Measurements from ENCODE around the gene ZNF697.
"Not testable (repeated sequence)": the region's sequence is repeated elsewhere in the genome, so short reads cannot be mapped to it uniquely, and the experiment has no call there.

Gene ZNF697

DNA sequence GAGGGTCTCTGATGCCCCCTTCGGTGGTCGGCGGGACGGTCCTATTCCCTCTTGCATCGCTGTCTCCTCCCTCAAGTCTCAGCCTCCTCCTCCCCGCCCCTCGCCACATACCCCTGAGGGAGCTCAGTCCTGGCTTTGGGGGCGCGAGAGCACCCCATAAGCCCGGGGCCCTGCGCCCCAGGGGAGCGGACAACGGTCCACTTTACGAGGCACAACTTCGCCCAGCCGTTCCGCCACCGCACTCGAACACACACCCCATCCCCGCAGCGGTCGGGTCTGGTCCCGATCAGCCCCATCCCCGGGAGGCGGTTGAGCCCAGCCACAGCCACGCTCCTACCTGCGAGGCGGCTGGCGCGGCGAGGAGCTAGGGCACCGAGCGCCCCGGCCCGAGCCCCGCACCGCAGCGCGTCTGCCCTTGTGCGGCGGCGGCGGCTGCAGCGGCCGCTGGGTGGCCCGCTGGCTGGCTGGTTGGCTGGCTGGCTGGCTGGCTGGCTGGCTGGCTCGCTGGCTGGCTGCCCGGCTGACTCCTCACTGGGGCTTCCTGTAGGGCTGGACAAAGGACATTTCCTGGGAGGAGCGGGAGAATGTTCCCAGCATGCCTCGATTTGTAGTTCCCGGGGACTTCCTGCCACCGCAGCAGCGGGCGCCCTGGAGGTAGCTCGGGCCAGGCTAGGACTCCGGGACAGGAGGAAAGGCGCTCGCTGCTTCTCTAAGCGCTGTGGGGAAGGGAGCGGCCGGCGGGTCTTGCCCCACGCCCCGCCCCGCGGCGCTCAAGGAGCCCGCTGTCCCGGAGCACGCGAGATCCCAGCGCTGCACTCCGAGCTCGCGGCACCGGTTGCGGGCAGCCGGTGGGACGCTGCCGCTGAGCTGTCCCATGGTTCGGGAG is at the start of gene ZNF697:
Gene ZNF697, minus strand, starts transcription at position 533 of the 886 bp plus-strand sequence. CDS start 22,166 bp downstream, outside the sequence.
- peak within 1 kb of the TSS; percentile 80 for H3K9ac ChIP-seq (ENCODE audit: low read depth, low read length)

DNA sequence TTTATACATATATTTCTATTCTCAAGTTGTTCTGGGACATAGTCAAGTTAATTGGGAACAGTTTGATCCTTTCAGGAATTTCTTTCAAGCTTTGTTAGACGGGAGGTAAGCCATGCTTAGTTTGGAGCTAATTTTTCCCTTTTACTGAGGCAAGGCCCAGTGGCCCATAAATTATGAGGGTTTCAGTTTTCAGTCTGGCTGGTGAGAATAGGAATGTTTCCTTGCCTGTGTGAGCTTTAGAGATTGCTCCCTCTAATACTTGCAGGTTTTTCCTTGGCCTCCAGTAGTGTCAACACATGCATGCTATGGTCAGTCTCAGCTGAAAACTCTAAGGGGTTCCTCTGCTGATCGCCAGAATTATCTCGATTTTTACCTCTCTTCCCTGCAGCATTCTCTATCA is 49.5 kb upstream of the ZNF697 start:
- H3K36me3 ChIP-seq (ENCODE audit: control insufficient read depth, insufficient read depth, low read length) = no peaks in the 10 kb centered on the region
- no peak overlapping the region for H3K4me3 ChIP-seq (ENCODE audit: low read depth, low read length)
- H3K9ac ChIP-seq (ENCODE audit: low read depth, low read length) = no peak overlapping the region
- H3K4me1 ChIP-seq (ENCODE audit: control insufficient read depth, insufficient read depth, low read length) = no peaks in the 10 kb centered on the region
- no peaks in the 10 kb centered on the region for H3K27me3 ChIP-seq (ENCODE audit: control insufficient read depth, insufficient read depth, low read length)
- H3K9me3 ChIP-seq (ENCODE audit: control insufficient read depth, insufficient read depth, low read length) = peaks cover 4% of the 10 kb centered on the region

More for the DNA sequence above, at the start of gene ZNF697:
- peak within 1 kb of the TSS; percentile 93 for H3K4me3 ChIP-seq (ENCODE audit: low read depth, low read length)
- peaks cover 19% of the 10 kb centered on the region for H3K4me1 ChIP-seq (ENCODE audit: control insufficient read depth, insufficient read depth, low read length)
- H3K9me3 ChIP-seq (ENCODE audit: control insufficient read depth, insufficient read depth, low read length) = no peaks in the 10 kb centered on the region
- no peaks in the 10 kb centered on the region for H3K36me3 ChIP-seq (ENCODE audit: control insufficient read depth, insufficient read depth, low read length)
- peaks cover 13% of the 10 kb centered on the region for H3K27me3 ChIP-seq (ENCODE audit: control insufficient read depth, insufficient read depth, low read length)

DNA sequence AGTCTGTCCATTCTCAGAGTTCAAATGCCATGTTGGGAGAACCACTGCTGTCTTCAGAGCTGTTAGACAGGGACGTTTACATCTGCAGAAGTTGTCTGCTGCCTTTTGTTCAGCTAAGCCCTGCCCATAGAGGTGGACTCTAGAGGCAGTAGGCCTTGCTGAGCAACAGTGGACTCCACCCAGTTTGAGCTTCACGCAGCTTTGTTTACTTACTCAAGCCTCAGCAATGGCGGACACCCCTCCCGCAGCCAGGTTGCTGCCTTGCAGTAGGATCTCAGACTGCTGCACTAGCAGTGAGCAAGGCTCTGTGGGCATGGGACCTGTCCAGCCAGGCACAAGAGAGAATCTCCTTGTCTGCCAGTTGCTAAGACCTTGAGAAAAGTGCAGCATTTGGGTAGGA is 48.8 kb upstream of the ZNF697 start:
- not testable (repeated sequence) for H3K9me3 ChIP-seq (ENCODE audit: control insufficient read depth, insufficient read depth, low read length); H3K27me3 ChIP-seq (ENCODE audit: control insufficient read depth, insufficient read depth, low read length); H3K36me3 ChIP-seq (ENCODE audit: control insufficient read depth, insufficient read depth, low read length); H3K4me3 ChIP-seq (ENCODE audit: low read depth, low read length); H3K9ac ChIP-seq (ENCODE audit: low read depth, low read length); H3K4me1 ChIP-seq (ENCODE audit: control insufficient read depth, insufficient read depth, low read length)

- Histone ChIP-seq H3K36me3 (ENCODE audit: control insufficient read depth, insufficient read depth, low read length) (no peaks in the 10 kb centered on the region), H3K27me3 (ENCODE audit: control insufficient read depth, insufficient read depth, low read length) (no peaks in the 10 kb centered on the region), H3K4me1 (ENCODE audit: control insufficient read depth, insufficient read depth, low read length) (peaks cover 27% of the 10 kb centered on the region), H3K4me3 (ENCODE audit: low read depth, low read length) (no peak overlapping the region), H3K9ac (ENCODE audit: low read depth, low read length) (no peak overlapping the region), H3K9me3 (ENCODE audit: control insufficient read depth, insufficient read depth, low read length) (no peaks in the 10 kb centered on the region)
Measured at GRCh38 chr1:119689511-119689910, 41.4 kb upstream of the ZNF697 start.

DNA sequence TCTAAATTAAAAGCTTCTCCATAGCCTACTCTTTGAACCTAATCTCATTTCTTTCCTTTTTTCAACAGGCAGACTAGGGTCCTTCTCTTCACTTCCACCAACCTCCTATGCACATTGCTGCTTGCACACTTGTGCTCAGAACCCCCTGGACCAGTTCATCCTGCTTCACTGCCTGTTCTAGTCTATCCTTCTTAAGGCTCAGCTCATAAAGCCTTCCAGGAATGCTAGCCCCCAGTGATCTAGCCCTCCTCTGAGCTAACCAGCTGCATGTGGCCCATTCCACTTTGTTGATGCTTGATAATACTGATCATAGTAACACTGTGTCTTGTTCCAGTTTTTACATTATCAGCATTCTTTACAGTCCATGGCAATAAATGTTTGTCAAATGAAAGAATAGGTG is 40.7 kb upstream of the ZNF697 start:
- Histone ChIP-seq H3K36me3 (ENCODE audit: control insufficient read depth, insufficient read depth, low read length) (no peaks in the 10 kb centered on the region), H3K4me1 (ENCODE audit: control insufficient read depth, insufficient read depth, low read length) (peaks cover 27% of the 10 kb centered on the region), H3K4me3 (ENCODE audit: low read depth, low read length) (no peak overlapping the region), H3K27me3 (ENCODE audit: control insufficient read depth, insufficient read depth, low read length) (no peaks in the 10 kb centered on the region), H3K9ac (ENCODE audit: low read depth, low read length) (no peak overlapping the region), H3K9me3 (ENCODE audit: control insufficient read depth, insufficient read depth, low read length) (no peaks in the 10 kb centered on the region)

- no peak overlapping the region for H3K4me3 ChIP-seq (ENCODE audit: low read depth, low read length)
- no peaks in the 10 kb centered on the region for H3K36me3 ChIP-seq (ENCODE audit: control insufficient read depth, insufficient read depth, low read length)
- no peaks in the 10 kb centered on the region for H3K9me3 ChIP-seq (ENCODE audit: control insufficient read depth, insufficient read depth, low read length)
- H3K27me3 ChIP-seq (ENCODE audit: control insufficient read depth, insufficient read depth, low read length) = no peaks in the 10 kb centered on the region
- H3K4me1 ChIP-seq (ENCODE audit: control insufficient read depth, insufficient read depth, low read length) = peaks cover 27% of the 10 kb centered on the region
- no peak overlapping the region for H3K9ac ChIP-seq (ENCODE audit: low read depth, low read length)
Measured at GRCh38 chr1:119687434-119688079, 39.5 kb upstream of the ZNF697 start.

- H3K9me3 ChIP-seq (ENCODE audit: control insufficient read depth, insufficient read depth, low read length) = no peaks in the 10 kb centered on the region
- no peak overlapping the region for H3K9ac ChIP-seq (ENCODE audit: low read depth, low read length)
- H3K4me1 ChIP-seq (ENCODE audit: control insufficient read depth, insufficient read depth, low read length) = peaks cover 27% of the 10 kb centered on the region
- H3K36me3 ChIP-seq (ENCODE audit: control insufficient read depth, insufficient read depth, low read length) = no peaks in the 10 kb centered on the region
- H3K27me3 ChIP-seq (ENCODE audit: control insufficient read depth, insufficient read depth, low read length) = no peaks in the 10 kb centered on the region
- no peak overlapping the region for H3K4me3 ChIP-seq (ENCODE audit: low read depth, low read length)
Measured at GRCh38 chr1:119686661-119687060, 38.6 kb upstream of the ZNF697 start.

GRCh38 chr1:119683893-119684292 is 35.8 kb upstream of the ZNF697 start:
- H3K27me3 ChIP-seq (ENCODE audit: control insufficient read depth, insufficient read depth, low read length) = no peaks in the 10 kb centered on the region
- no peak overlapping the region for H3K9ac ChIP-seq (ENCODE audit: low read depth, low read length)
- H3K4me1 ChIP-seq (ENCODE audit: control insufficient read depth, insufficient read depth, low read length) = peaks cover 31% of the 10 kb centered on the region
- H3K4me3 ChIP-seq (ENCODE audit: low read depth, low read length) = no peak overlapping the region
- H3K9me3 ChIP-seq (ENCODE audit: control insufficient read depth, insufficient read depth, low read length) = no peaks in the 10 kb centered on the region
- no peaks in the 10 kb centered on the region for H3K36me3 ChIP-seq (ENCODE audit: control insufficient read depth, insufficient read depth, low read length)

GRCh38 chr1:119682141-119682540 is 34.1 kb upstream of the ZNF697 start:
- H3K36me3 ChIP-seq (ENCODE audit: control insufficient read depth, insufficient read depth, low read length) = no peaks in the 10 kb centered on the region
- H3K9ac ChIP-seq (ENCODE audit: low read depth, low read length) = no peak overlapping the region
- H3K4me3 ChIP-seq (ENCODE audit: low read depth, low read length) = no peak overlapping the region
- no peaks in the 10 kb centered on the region for H3K27me3 ChIP-seq (ENCODE audit: control insufficient read depth, insufficient read depth, low read length)
- H3K9me3 ChIP-seq (ENCODE audit: control insufficient read depth, insufficient read depth, low read length) = no peaks in the 10 kb centered on the region
- peaks cover 18% of the 10 kb centered on the region for H3K4me1 ChIP-seq (ENCODE audit: control insufficient read depth, insufficient read depth, low read length)

DNA sequence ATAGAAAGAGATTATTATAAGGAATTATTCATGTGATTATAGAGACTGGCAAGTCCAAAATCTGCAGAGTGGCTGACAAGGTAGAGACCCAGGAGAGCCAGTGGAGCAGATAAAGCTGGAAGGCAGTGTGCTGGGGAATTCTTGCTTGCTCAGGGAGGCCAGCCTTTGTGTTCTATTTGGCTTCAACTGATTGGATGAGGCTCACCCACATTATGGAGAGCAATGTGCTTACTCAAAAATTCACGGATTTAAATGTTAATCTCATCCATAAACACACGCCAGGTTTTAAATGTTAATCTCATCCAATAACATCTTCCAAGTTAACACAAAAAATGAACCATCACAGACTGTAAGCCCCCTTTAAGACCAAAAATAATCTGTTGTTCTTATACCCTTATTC is 33.5 kb upstream of the ZNF697 start:
- no peak overlapping the region for H3K9ac ChIP-seq (ENCODE audit: low read depth, low read length)
- H3K36me3 ChIP-seq (ENCODE audit: control insufficient read depth, insufficient read depth, low read length) = no peaks in the 10 kb centered on the region
- no peak overlapping the region for H3K4me3 ChIP-seq (ENCODE audit: low read depth, low read length)
- no peaks in the 10 kb centered on the region for H3K9me3 ChIP-seq (ENCODE audit: control insufficient read depth, insufficient read depth, low read length)
- no peaks in the 10 kb centered on the region for H3K27me3 ChIP-seq (ENCODE audit: control insufficient read depth, insufficient read depth, low read length)
- H3K4me1 ChIP-seq (ENCODE audit: control insufficient read depth, insufficient read depth, low read length) = peaks cover 13% of the 10 kb centered on the region

- peaks cover 11% of the 10 kb centered on the region for H3K4me1 ChIP-seq (ENCODE audit: control insufficient read depth, insufficient read depth, low read length)
- H3K27me3 ChIP-seq (ENCODE audit: control insufficient read depth, insufficient read depth, low read length) = no peaks in the 10 kb centered on the region
- no peaks in the 10 kb centered on the region for H3K9me3 ChIP-seq (ENCODE audit: control insufficient read depth, insufficient read depth, low read length)
- H3K9ac ChIP-seq (ENCODE audit: low read depth, low read length) = no peak overlapping the region
- H3K4me3 ChIP-seq (ENCODE audit: low read depth, low read length) = no peak overlapping the region
- H3K36me3 ChIP-seq (ENCODE audit: control insufficient read depth, insufficient read depth, low read length) = no peaks in the 10 kb centered on the region
Measured at GRCh38 chr1:119680723-119681122, 32.7 kb upstream of the ZNF697 start.

DNA sequence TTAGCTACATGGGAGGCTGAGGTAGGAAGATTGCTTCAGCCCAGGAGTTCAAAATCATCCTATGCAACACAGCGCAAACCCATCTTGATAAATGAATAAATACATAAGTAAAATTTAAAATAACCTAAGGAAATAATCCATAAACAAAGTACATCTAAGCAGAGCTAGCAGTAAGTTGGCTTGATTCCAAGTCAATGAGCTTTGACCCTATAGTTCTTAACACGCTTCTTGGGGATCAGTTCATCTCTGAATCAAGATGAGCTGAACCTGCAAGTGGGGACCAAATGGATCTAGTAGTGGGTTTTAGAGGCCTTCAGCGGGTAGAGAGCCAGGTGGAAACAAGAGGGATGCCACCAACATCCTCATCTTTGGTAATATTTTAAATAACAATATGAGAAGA is 32.1 kb upstream of the ZNF697 start:
- no peaks in the 10 kb centered on the region for H3K36me3 ChIP-seq (ENCODE audit: control insufficient read depth, insufficient read depth, low read length)
- no peaks in the 10 kb centered on the region for H3K27me3 ChIP-seq (ENCODE audit: control insufficient read depth, insufficient read depth, low read length)
- no peak overlapping the region for H3K9ac ChIP-seq (ENCODE audit: low read depth, low read length)
- no peaks in the 10 kb centered on the region for H3K9me3 ChIP-seq (ENCODE audit: control insufficient read depth, insufficient read depth, low read length)
- peaks cover 12% of the 10 kb centered on the region for H3K4me1 ChIP-seq (ENCODE audit: control insufficient read depth, insufficient read depth, low read length)
- no peak overlapping the region for H3K4me3 ChIP-seq (ENCODE audit: low read depth, low read length)

Measured in iPS-15b (cell line).